SK-N-SH (cell line): ENCODE results near the gene GPR68. TPM values are rescaled to one million over a fixed set of nuclear protein-coding genes. Genes with fewer than 3 reads are reported as not detected.

Source experiments
- CTCF ChIP-seq: fragments of 200-600 bp; sonication (generic); IDR thresholded peaks from 2 replicates; pipeline ENCODE4 v1.6.1; 2017; ENCODE audit warnings: antibody characterized with exemption, mild to moderate bottlenecking, moderate library complexity
- ELF1 ChIP-seq: IDR thresholded peaks from 2 replicates; pipeline ENCODE4 v1.4.0; 2012
- EZH2phosphoT487 ChIP-seq: fragments of 200-600 bp; sonication (generic); IDR thresholded peaks from 2 replicates; pipeline ENCODE4 v1.6.1; 2017; ENCODE audit warnings: low read depth, mixed run types, mild to moderate bottlenecking, antibody characterized with exemption, moderate library complexity, borderline replicate concordance
- FOXJ3 ChIP-seq: sonication (generic); formaldehyde crosslinking; IDR thresholded peaks from 2 replicates; pipeline ENCODE4 v1.5.1; 2020; ENCODE audit warnings: mild to moderate bottlenecking, missing genetic modification reagents
- FOXM1 ChIP-seq: IDR thresholded peaks from 2 replicates; pipeline ENCODE4 v1.4.0; 2012; ENCODE audit warnings: low read depth, mild to moderate bottlenecking
- GATA2 ChIP-seq: sonication (generic); formaldehyde crosslinking; IDR thresholded peaks from 2 replicates; pipeline ENCODE4 v1.5.0; 2020; ENCODE audit warnings: mild to moderate bottlenecking, missing genetic modification reagents
- MAX ChIP-seq: IDR thresholded peaks from 2 replicates; pipeline ENCODE4 v1.4.0; 2012; ENCODE audit warnings: low read depth
- PBX3 ChIP-seq: IDR thresholded peaks from 2 replicates; pipeline ENCODE4; 2012
- POLR2AphosphoS5 ChIP-seq: IDR thresholded peaks from 2 replicates; pipeline ENCODE4 v1.6.1; 2012; ENCODE audit warnings: low read depth, low read length
- RAD21 ChIP-seq: IDR thresholded peaks from 2 replicates; pipeline ENCODE4 v1.6.1; 2012; ENCODE audit warnings: mild to moderate bottlenecking, low read length
- RCOR1 ChIP-seq: fragments of 150-350 bp; IDR thresholded peaks from 2 replicates; pipeline ENCODE4 v1.6.1; 2017; ENCODE audit warnings: antibody characterized with exemption, low read length
- REST ChIP-seq: IDR thresholded peaks from 2 replicates; pipeline ENCODE4 v1.6.1; 2012; ENCODE audit warnings: mild to moderate bottlenecking, low read depth, low read length, moderate library complexity
- SIN3A ChIP-seq: IDR thresholded peaks from 2 replicates; pipeline ENCODE4 v1.6.1; 2012; ENCODE audit warnings: low read depth, mild to moderate bottlenecking, low read length, moderate library complexity, borderline replicate concordance
- SMC3 ChIP-seq: IDR thresholded peaks from 2 replicates; pipeline ENCODE4 v1.6.1; 2012; ENCODE audit warnings: low read depth, low read length, improper control_type of control experiment
- YY1 ChIP-seq: IDR thresholded peaks from 2 replicates; pipeline ENCODE4 v1.4.0; 2012; ENCODE audit warnings: low read depth, mild to moderate bottlenecking
- ZBTB33 ChIP-seq: IDR thresholded peaks from 2 replicates; pipeline ENCODE4 v1.4.0; 2012; ENCODE audit warnings: low read depth, borderline replicate concordance
- polyA plus RNA-seq, 3 experiments: library from polyadenylated mRNA; depleted of rRNA; stranded (reverse); fragments of >200 nt; gene quantifications; 2 replicates each; pipeline ENCODE4 v1.2.3, GENCODE V29; 2012
- TF ChIP-seq, protein P1 (sequence below): fragments of 150-350 bp; IDR thresholded peaks from 2 replicates; pipeline ENCODE4 v1.6.1; 2016; ENCODE audit warnings: mild to moderate bottlenecking, low read depth, low read length

Gene GPR68
- polyA plus RNA-seq, 1 of the 3 experiments (the other 2 are of a cell fraction) = 0.18 TPM

GRCh38 chr14:91284791-91285548 lies 40.5 kb upstream of the GPR68 start (continued):
- TF ChIP-seq YY1 (no peak), RCOR1 (peak; percentile 85; the same call in 1 of the 2 replicates), SIN3A (0 out of 2 replicates have a peak, but pooled peaks have one; percentile 45), CTCF (no peak), FOXM1 (0 out of 2 replicates have a peak, but pooled peaks have one; percentile 52), EZH2phosphoT487 (no peak), POLR2AphosphoS5 (peak; percentile 70), GATA2 (CRISPR knock-in tag) (peak; percentile 75), RAD21 (peak; percentile 37), PBX3 (peak; percentile 91), SMC3 (0 out of 2 replicates have a peak, but pooled peaks have one; percentile 17), MAX (no peak), ZBTB33 (no peak), ELF1 (no peak), REST (no peak), FOXJ3 (CRISPR knock-in tag) (peak; percentile 70)
- TF ChIP-seq, protein P1, sequence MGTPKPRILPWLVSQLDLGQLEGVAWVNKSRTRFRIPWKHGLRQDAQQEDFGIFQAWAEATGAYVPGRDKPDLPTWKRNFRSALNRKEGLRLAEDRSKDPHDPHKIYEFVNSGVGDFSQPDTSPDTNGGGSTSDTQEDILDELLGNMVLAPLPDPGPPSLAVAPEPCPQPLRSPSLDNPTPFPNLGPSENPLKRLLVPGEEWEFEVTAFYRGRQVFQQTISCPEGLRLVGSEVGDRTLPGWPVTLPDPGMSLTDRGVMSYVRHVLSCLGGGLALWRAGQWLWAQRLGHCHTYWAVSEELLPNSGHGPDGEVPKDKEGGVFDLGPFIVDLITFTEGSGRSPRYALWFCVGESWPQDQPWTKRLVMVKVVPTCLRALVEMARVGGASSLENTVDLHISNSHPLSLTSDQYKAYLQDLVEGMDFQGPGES = no peak
